NCI-H128 (cell line): Measurements from ENCODE around the gene MARVELD1.

ENCODE experiments used
- DNase-seq: peaks from one replicate; lab custom pipeline; 2025; ENCODE audit not compliant: unreplicated experiment; lab: John Stamatoyannopoulos, UW

The MARVELD1 gene

DNA sequence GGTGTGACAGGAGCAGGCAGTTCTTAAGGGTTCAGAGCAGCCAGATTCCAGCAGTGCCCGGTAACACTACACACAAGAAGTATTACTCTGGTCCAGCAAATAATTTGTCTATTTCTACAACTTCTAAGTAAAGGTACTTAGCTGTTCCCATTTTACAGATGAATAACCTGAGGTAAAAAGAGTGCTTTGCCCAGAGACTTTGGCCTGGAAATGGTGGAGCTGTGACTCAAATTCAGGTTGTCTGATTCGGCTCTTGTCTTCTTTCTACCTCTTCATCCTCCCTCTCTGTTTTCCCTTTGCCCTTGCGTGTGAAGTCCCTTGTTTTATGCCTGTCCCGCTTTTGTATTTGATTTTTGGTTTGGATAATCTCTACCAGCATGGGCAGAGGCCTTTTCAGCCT lies 41.2 kb downstream of the MARVELD1 start:
- no peak for DNase-seq

GRCh38 chr10:97755718-97756117 lies 42.2 kb downstream of the MARVELD1 start:
- DNase-seq = no peak

DNA sequence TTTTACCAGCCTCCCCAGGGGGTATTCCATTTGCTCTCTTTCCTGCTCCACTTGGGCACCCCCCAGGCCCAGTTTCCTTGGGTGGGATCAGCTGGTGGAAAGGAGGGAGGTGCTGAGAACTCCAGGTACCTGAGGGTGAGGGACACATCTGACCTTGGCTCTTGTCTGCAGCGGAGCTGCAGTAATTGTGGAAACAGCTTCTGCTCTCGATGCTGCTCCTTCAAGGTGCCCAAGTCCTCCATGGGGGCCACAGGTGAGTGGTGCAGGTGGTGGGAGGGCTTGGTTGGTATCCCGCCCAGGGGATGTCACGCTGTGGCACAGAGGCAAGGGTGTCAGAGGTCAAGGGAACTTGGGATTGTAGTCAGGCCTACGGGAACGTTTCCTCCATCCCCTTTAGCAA lies 43.9 kb downstream of the MARVELD1 start:
- DNase-seq = no peak

DNA sequence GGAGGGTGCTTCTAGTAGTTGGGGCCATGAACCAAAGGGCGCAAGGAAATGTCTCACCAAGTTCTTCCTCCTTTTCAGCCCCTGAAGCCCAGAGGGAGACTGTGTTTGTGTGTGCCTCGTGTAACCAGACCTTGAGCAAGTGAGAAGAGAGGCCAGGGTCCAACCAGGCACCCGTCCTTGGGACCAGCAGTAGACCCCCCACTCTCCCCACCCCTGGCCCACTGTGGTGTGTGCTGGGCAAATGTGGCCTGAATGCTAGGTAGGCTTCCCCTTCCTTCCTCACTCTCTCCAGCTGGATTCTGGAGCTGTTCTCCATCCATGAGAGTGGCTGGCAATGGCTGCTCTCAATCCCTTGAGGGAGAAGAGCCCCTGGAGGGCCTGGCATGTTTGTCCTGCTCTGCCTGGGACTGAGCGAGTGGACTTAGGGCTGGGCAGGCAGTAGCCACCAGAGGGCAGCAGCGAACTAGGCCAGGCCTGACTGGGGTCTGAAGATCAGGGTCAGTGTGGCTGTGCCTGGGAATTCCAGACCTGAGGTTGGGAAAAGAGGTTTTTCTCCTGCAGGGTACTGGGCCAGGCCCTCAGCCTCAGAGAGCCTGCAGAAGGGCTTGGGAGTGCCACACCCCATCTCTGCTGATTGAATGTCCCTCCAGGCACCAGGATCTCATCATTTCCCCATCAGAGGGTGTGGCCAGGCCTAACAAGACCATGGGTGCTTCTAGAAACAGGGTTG lies 45.8 kb downstream of the MARVELD1 start:
- no peak for DNase-seq

- DNase-seq = no peak
These were observed 46.4 kb downstream of the MARVELD1 start for GRCh38 chr10:97759946-97760345.

GRCh38 chr10:97760461-97761257 lies 47.1 kb downstream of the MARVELD1 start:
- no peak for DNase-seq

DNA sequence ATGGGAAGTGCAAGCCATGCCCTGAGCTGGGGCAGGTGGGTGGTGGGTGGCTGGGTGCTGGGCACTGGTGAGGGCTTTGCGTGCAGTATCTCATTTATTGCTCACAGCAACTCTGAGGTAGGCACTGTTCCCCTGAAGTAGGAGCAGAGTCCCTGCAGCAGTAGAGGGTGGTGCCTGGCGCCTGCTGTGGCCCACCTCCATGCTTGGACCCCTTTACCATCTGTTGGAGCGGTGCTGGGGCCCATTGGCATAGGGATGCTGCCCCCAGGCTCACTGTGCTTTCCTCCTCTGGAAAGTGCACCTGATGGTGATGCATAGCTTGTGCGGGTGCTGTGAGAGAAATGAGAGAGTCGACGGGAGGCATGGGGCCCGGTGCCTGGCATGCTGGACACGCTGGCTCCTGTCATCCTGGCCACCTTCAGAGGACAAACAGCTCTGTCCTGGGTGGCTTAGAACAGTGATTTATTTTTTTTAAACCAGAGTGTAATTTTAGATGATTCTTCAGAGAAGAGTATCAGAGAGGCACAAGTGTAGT lies 47.9 kb downstream of the MARVELD1 start:
- DNase-seq = no peak

DNA sequence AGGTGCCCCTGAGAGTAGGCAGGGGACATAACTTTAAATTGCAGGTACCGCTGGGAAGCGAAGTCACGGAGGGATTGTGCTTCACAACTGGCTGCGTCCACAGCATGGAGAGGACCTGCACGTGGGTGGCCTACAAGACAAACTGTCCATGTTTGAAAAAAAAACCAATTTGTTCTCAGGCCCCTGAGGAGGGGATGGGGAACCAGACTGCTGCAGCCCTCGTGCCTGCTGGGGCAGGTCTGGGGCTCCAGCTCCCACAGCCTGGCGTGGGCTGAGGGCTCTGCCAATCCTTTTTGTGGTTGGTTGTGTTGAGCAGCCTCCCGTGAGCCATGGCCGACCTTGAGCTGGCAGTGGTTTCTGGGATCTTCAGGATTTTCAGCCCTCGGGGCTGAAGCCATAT lies 48.5 kb downstream of the MARVELD1 start:
- no peak for DNase-seq

GRCh38 chr10:97762816-97763215 lies 49.3 kb downstream of the MARVELD1 start:
- DNase-seq = no peak

GRCh38 chr10:97763411-97763810 lies 49.9 kb downstream of the MARVELD1 start:
- DNase-seq = no peak

- no peak for DNase-seq
These were observed 50.4 kb downstream of the MARVELD1 start for GRCh38 chr10:97763947-97764346.

- DNase-seq = no peak
These were observed 51.0 kb downstream of the MARVELD1 start for GRCh38 chr10:97764519-97764931.

DNA sequence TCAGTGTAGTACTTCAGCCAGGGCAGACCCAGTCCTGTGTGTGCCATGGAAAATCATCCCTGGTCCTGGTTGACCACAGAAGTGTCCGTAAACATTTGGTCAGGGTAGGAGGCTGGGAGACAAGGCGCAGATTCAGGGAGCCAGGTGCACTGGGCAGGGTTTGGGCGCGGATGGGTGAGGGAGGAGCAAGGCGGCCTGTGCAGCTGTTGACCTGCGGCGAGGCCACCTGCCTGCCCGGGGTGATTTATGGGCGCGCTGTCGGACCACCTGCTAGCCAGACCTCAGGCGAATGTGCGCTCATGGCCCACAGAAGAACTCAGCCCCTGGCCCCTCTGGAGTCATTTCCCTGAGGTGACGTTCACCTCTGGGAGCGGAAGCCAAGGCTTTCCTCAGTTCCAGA lies 51.7 kb downstream of the MARVELD1 start:
- no peak for DNase-seq

- DNase-seq = no peak
These were observed 52.7 kb downstream of the MARVELD1 start for GRCh38 chr10:97766106-97766810.

DNA sequence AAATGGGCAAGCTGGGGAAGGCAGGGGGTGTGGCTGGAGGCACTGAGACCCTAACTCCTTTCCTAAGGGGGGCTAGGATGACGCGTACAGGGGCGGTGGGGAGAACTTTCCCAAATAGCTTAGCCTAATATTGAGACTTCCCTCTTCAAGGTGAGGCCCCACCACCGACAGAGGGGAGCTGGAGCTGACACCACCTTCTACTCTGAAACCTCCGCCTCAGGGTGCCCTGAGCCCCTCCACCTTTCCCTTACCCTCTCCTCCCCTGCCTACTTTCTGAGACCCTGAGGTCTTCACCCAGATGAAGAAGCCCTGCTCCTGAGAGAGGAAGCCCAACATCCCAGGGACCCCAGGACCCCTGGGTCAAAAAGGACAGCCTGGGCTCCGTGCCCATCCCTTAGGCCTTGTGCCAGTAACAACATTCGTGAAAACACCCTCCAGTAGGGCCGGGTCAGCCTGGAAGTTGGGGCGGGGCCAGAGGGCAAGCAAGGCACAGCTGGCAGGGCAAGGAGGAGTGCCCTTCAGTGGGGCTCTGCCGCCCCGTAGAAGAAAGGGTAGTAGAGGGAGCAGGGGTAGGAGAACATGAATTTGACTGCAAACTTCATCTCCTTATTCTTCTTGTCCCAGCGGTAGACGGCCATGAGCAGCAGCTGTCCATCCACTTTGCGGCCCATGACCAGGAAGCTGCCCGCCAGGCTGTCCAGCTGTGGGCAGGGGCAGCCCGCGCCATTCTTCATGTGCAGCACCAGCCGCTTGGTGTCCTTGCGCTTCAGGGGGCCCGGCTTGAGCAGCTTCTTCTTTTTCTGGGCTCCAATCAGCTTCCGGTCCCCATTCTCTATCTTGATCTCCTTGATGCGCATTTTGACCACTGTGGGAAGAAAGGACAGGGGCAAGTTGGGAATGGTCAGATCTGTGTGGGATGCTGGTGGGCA lies 53.7 kb downstream of the MARVELD1 start:
- no peak for DNase-seq
